Pancreas (tissue), 10 donors: ENCODE data around the gene RAB4B. TPM values are rescaled to one million over a fixed set of nuclear protein-coding genes. Genes with fewer than 3 reads are reported as not detected.
A peak's percentile ranks its signal among the peaks of the same experiment; 100 is the strongest.
"Not testable (repeated sequence)": the region's sequence is repeated elsewhere in the genome, so short reads cannot be mapped to it uniquely, and the experiment has no call there.

ENCODE experiments used
- ATAC-seq, 4 donors: fragments of 200-7000 bp; cut with Tn5 transposase; one replicate each; pipeline versions ENCODE4 v1.8.0 to v1.9.1; 2020; ENCODE audit warnings: mild to moderate bottlenecking in 4 of 4, moderate library complexity in 4 of 4
- DNase-seq, 6 donors: peaks; one replicate each; pipeline ENCODE4 v3.0.0-alpha.2; 2020
- FAIRE-seq: peaks from 2 replicates; lab custom pipeline; 2012; peaks lifted over from hg19 to GRCh38; lab: Jason Lieb, UNC
- H3K27ac ChIP-seq, 4 donors: fragments of 200-600 bp; sonication (generic); 1 replicate in 3 of 4; 2 replicates in 1 of 4; pipeline versions ENCODE4 v1.5.0 to v1.8.0; 2020
- H3K27me3 ChIP-seq, 4 donors: fragments of 200-600 bp; one replicate each; pipeline ENCODE4 v1.8.0; 2021
- H3K36me3 ChIP-seq, 3 donors: fragments of 200-600 bp; sonication (generic) in 1 of 3; one replicate each; pipeline versions ENCODE4 v1.5.0 to v1.8.0; 2020 to 2021
- H3K4me1 ChIP-seq, 3 donors: fragments of 200-600 bp; one replicate each; pipeline ENCODE4 v1.8.0; 2021
- H3K4me3 ChIP-seq, 4 donors: fragments of 200-600 bp; sonication (generic) in 2 of 4; one replicate each; pipeline versions ENCODE4 v1.5.0 to v1.8.0; 2020 to 2021
- H3K9me3 ChIP-seq, 4 donors: fragments of 200-600 bp; one replicate each; pipeline ENCODE4 v1.8.0; 2021
- CTCF ChIP-seq, 4 donors: fragments of 200-600 bp; sonication (generic) in 3 of 4; IDR thresholded peaks; one replicate each; pipeline versions ENCODE4 v1.5.0 to v1.8.0; 2021; ENCODE audit warnings: antibody characterized with exemption in 4 of 4
- WGBS, 2 donors: extraction: QIAGEN DNeasy Blood & Tissue Kit; methylation state at CpG; one replicate each; pipeline ENCODE4 v1.1.7; 2013; 5-methylcytosine and 5-hydroxymethylcytosine counted together
- intact Hi-C, 3 donors: fragments of 100-400 bp; cut with DNase I; formaldehyde crosslinking; loops; one replicate each; pipeline versions ENCODE4 v1.11.1 to v1.14.2; 2022
- polyA plus RNA-seq, 2 donors: library from polyadenylated mRNA; stranded (reverse); fragments of 200-250 nt; gene quantifications; one replicate each; pipeline ENCODE4 v1.2.3, GENCODE V29; 2013
- total RNA-seq, 6 donors: library from RNA; stranded (reverse); fragmentation: NEBNext Ultra II Directional in 4 of 6; extraction: Animal tissue kit (Norgen Biotek cat#: 25700) in 4 of 6; gene quantifications; one replicate each; pipeline versions ENCODE4 v1.2.1 to v1.2.4, GENCODE V29; 2021 to 2023
- donor health status: healthy with polysubstance abuse.
- donor health status: DM: no; HTN: no; CAD: no; lungs with moderate emphysema.
- donor health status: DM: no; HTN: no; CAD: no.
- donor health status: control.
- donor health status: control.
- donor health status: Bipolar disorder and iron deficiency.
- donor health status: DM: yes; HTN: yes; CAD: no.
- donor health status: DM: no; HTN: no; CAD: no.
- donor health status: DM: no; HTN: no; CAD: no.
- donor health status: DM: yes; HTN: yes; CAD: no.

The RAB4B gene
- total and polyA plus RNA-seq, 8 donors, result 5.0 to 45.8 (median 10.5) TPM

GRCh38 chr19:40809358-40810086, 31.5 kb downstream of the RAB4B start:
- WGBS, 2 donors, result 94 to 98% methylated on average over 39 of the region's 39 CpGs
- Histone ChIP-seq H3K27me3 (no peaks in the 10 kb centered on the region), H3K4me3 (no peak overlapping the region), H3K4me1 (peaks cover 13 to 17% (median 14%) of the 10 kb centered on the region in 3 donors), H3K9me3 (no peaks in the 10 kb centered on the region), H3K36me3 (no peaks in the 10 kb centered on the region), H3K27ac (no peak overlapping the region)
- no peak for FAIRE-seq
- no peak for DNase-seq
- intact Hi-C loops, result loop anchor here in 1 of 3 donors (10.0 kb wide), 1 partner anchor 145 kb away; no protein-coding TSS in a partner anchor
- no peak for TF ChIP-seq CTCF (IDR thresholded peaks at IDR 0.05)
- no peak for ATAC-seq

GRCh38 chr19:40810160-40810559, 32.1 kb downstream of the RAB4B start:
- H3K27ac ChIP-seq, result peak overlapping the region in 2 of 4 donors; percentile 47 to 63
- intact Hi-C loops, result loop anchor here in 1 of 3 donors (10.0 kb wide), 1 partner anchor 145 kb away; no protein-coding TSS in a partner anchor
- no peak for DNase-seq
- peaks cover 7 to 10% (median 7%) of the 10 kb centered on the region in 3 donors for H3K4me1 ChIP-seq
- FAIRE-seq, result no peak
- H3K27me3 ChIP-seq, result no peaks in the 10 kb centered on the region
- peak overlapping the region in 2 of 4 donors; percentile 29 to 42 for H3K4me3 ChIP-seq
- TF ChIP-seq CTCF (IDR thresholded peaks at IDR 0.05), result no peak
- no peak for ATAC-seq
- no peaks in the 10 kb centered on the region for H3K9me3 ChIP-seq
- WGBS, 2 donors, result 74 to 75% methylated on average over 12 to 14 of the region's 14 CpGs
- H3K36me3 ChIP-seq, result no peaks in the 10 kb centered on the region

DNA sequence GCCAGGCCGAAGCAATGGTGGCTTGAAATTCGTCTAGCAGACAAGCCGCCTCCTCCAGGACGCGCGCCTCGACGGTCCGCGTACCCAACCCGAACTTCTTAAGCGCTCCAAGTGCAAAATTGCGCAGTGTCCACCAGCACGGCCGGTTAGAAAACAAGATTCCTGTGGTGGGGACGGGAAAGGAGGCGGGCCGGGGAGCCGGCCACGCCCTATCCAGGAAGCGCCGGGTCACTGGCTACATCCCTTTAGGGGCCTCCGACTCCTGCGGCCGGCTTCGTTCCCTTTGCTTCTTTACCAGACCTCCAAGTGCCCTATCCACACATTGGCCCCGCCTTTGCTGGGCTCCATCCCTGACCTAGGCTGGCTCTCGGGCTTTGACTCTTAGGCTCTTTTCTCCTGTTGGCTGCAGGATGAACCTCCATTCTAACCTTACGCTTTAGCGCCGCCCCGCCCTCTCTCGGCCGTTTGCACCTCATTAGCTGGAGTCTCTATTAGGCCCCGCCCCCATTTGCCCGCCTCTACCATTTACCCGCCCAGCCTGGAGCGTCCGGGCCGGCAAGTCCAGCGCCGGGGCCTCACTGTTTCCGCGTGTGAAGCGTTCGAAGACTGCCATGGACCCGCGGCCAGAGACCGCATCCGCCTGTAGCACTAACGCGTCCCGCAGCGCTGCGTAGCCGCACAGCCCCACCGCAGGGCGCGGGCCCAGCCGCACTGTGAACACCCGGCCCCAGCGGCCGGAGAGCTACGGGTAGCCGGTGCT, 32.8 kb downstream of the RAB4B start:
- intact Hi-C loops, result loop anchor here in 1 of 3 donors (10.0 kb wide), 1 partner anchor 146 kb away; no protein-coding TSS in a partner anchor
- WGBS, 2 donors, result 11 to 20% methylated on average over 38 to 63 of the region's 65 CpGs
- Histone ChIP-seq H3K4me3 (peak overlapping the region; percentile 8 to 42 (median 34)), H3K27ac (peak overlapping the region in 2 of 4 donors; percentile 47 to 63)
- H3K36me3 ChIP-seq, H3K27me3 ChIP-seq, H3K9me3 ChIP-seq, H3K4me1 ChIP-seq: not testable (repeated sequence)
- DNase-seq, result peak; percentile 72 to 90 (median 78)
- FAIRE-seq, result peak; percentile 53
- peak; percentile 89 to 94 (median 90) for ATAC-seq

DNA sequence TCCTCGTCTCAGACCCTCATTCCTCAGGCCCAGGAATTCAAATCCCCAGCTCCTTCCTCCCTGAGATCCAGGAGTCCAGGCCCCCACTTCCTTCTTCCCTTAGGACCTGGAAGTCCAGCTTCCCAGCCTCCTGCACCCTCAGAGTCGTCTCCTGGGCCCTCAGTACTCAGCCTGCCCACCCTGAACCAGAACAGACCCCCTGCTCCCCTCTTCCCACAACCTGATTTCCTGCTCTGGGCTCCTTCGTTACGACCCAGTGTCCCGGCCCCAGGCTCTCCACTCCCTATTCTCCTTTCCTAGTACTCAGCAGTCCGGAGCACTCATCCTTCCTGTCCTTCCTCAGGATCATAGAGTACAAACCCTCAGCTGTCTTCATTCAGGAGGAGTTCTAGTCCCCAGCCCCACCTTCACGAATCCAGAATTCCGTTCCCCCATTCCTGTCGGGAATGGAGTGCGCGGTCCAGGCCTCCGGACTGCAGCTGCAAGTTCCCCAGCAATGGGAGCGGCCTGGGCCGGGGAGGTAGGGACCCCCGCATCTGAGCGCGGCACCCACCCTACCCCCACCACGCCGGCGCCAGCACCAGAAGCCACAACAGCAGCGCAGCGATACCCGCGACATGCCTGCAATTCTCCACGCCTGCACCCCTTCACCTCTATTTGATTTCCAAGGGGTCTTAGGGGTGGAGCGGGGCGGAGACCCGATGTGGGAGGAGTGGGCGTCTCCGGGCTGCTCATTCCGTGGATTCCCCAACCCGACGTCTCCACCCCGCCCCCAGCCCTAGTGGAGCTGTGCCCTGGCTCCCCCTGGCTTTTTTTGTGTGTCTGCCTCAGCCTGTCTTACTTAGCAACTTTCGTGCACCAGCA, 33.7 kb downstream of the RAB4B start:
- DNase-seq (no peak), FAIRE-seq (no peak)
- H3K27ac ChIP-seq, result peak overlapping the region in 1 of 4 donors; percentile 63

GRCh38 chr19:40812571-40812970, 34.5 kb downstream of the RAB4B start:
- H3K27ac ChIP-seq, H3K9me3 ChIP-seq, H3K4me1 ChIP-seq, DNase-seq, ATAC-seq, FAIRE-seq, H3K36me3 ChIP-seq, H3K27me3 ChIP-seq, H3K4me3 ChIP-seq: not testable (repeated sequence)
- intact Hi-C loops, result loop anchor here in 1 of 3 donors (10.0 kb wide), 1 partner anchor 148 kb away; no protein-coding TSS in a partner anchor
- 91 to 96% methylated on average over 7 of the region's 7 CpGs for WGBS, 2 donors

More for the DNA sequence above, 33.7 kb downstream of the RAB4B start:
- no peak for TF ChIP-seq CTCF (IDR thresholded peaks at IDR 0.05)
- Histone ChIP-seq H3K36me3 (no peaks in the 10 kb centered on the region), H3K4me3 (peak overlapping the region in 2 of 4 donors; percentile 29 to 42), H3K27me3 (no peaks in the 10 kb centered on the region), H3K9me3 (no peaks in the 10 kb centered on the region), H3K4me1 (peaks cover 0 to 2% (median 0%) of the 10 kb centered on the region in 3 donors)
- WGBS, 2 donors, result 59 to 68% methylated on average over 27 to 35 of the region's 35 CpGs
- intact Hi-C loops, result loop anchor here in 1 of 3 donors (10.0 kb wide), 1 partner anchor 147 kb away; no protein-coding TSS in a partner anchor
- no peak for ATAC-seq
